GM10248 (cell line): ENCODE results near the gene NEGR1.

Experiments used
- CTCF ChIA-PET: fragments of 300-600 bp; sonication (Branson Sonifier 250); formaldehyde crosslinking; extraction: SDS; loops from one replicate; lab custom pipeline; 2021; ENCODE audit warnings: antibody characterized with exemption; lab: Yijun Ruan, JAX
- POLR2A ChIA-PET: fragments of 350-650 bp; sonication (Branson Sonifier 250); formaldehyde crosslinking; extraction: SDS; loops from one replicate; lab custom pipeline; 2020; ENCODE audit warnings: antibody characterized with exemption; lab: Yijun Ruan, JAX
- DNase-seq: peaks from one replicate; pipeline ENCODE4 v3.0.0; 2012; ENCODE audit errors: extremely low spot score
- CTCF ChIP-seq: IDR thresholded peaks from 2 replicates; pipeline ENCODE4 v1.5.1; 2012; ENCODE audit warnings: mild to moderate bottlenecking, low read depth; ENCODE audit errors: extremely low read depth, missing control alignments, control extremely low read depth

The NEGR1 gene

GRCh38 chr1:71745326-71745725 is 537.0 kb downstream of the NEGR1 start:
- no peak for TF ChIP-seq CTCF
- DNase-seq: no peak
- CTCF ChIA-PET: interaction anchor here (1.8 kb wide), 1 partner anchor 8 kb away, joined by 5 read pairs; no protein-coding TSS in a partner anchor
- POLR2A ChIA-PET: no interaction called here

- CTCF ChIA-PET: interaction anchor here (1.8 kb wide), 1 partner anchor 9 kb away, joined by 5 read pairs; no protein-coding TSS in a partner anchor
- TF ChIP-seq CTCF: no peak
- POLR2A ChIA-PET: no interaction called here
- DNase-seq: no peak
Observed at GRCh38 chr1:71743862-71744261, 538.5 kb downstream of the NEGR1 start.

- CTCF ChIA-PET: no interaction called here
- DNase-seq: no peak
- no peak for TF ChIP-seq CTCF
- POLR2A ChIA-PET: no interaction called here
Observed at GRCh38 chr1:71738910-71739309, 543.4 kb downstream of the NEGR1 start.

GRCh38 chr1:71738256-71738655 is 544.1 kb downstream of the NEGR1 start:
- no peak for DNase-seq
- POLR2A ChIA-PET: no interaction called here
- CTCF ChIA-PET: interaction anchor here (1.2 kb wide), 1 partner anchor 14 kb away, joined by 3 read pairs; no protein-coding TSS in a partner anchor
- no peak for TF ChIP-seq CTCF

- CTCF ChIA-PET: interaction anchor here (1.2 kb wide), 1 partner anchor 14 kb away, joined by 3 read pairs; no protein-coding TSS in a partner anchor
- no peak for TF ChIP-seq CTCF
- POLR2A ChIA-PET: no interaction called here
- DNase-seq: no peak
Observed at GRCh38 chr1:71737768-71738167, 544.6 kb downstream of the NEGR1 start.

GRCh38 chr1:71733121-71733520 is 549.2 kb downstream of the NEGR1 start:
- ChIA-PET CTCF (no interaction called here), POLR2A (no interaction called here)
- DNase-seq: no peak
- no peak for TF ChIP-seq CTCF

GRCh38 chr1:71721532-71721931 is 560.8 kb downstream of the NEGR1 start:
- no peak for TF ChIP-seq CTCF
- DNase-seq: no peak
- ChIA-PET POLR2A (no interaction called here), CTCF (no interaction called here)
